ENCODE results near the gene SLC6A8. TPM values are rescaled to one million over a fixed set of nuclear protein-coding genes. Genes with fewer than 3 reads are reported as not detected.

Gene SLC6A8
- 2.3 and 3.1 TPM in 2 replicates for total RNA-seq

DNA sequence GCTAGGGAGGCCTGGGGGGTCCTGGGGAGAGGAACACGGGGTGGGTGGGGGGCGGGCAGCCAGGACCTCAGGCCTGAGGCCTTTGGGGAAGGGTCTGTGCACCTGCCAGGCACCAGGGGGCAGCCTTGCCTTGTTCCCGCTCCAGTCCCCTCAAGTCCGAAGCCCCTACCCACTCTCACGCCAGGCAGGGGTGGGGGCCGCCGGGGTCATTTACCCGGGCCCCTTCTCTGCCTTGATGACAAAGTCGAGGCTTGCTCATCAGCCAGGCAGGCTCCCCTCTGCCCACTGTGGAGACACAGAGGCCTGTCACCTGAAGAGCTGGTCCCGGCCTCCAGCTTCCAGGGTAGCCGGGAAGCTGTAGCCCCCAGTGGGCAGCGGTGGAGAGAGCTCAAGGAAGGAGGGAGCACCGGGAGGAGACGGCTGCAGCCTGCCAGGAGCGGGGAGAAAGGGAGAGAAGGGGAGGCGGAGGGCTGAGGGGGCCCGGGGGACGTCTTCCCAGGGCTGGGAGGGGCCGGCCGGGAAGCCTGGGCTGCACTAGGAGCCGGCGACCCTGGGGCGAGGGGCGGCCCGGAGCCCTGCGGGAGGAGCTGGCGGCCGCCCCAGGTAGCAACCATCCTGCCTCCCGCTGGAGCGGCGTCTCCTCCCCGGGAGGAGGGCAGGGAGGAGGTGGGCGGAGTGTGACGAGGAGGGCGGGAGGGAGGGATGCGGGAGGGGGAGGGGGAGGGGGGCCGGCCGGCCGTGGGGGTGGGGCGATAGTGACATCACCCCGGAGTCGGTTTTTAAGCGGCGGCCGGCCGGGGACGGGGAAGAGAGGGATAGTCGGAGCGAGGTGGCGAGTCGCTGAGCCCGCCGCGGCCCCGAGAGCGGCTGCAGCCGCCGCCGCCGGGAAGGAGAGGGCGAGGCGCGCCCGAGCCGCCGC lies at the start of gene SLC6A8:
Gene SLC6A8, plus strand, starts transcription at position 806 of the 919 bp plus-strand sequence. CDS start 649 bp downstream, outside the sequence.
- intact Hi-C loops (cut with micrococcal nuclease): loop anchor here (1.0 kb wide), 1 partner anchor 37 kb away; the partner anchor contains the start of genes ABCD1 and BCAP31

DNA sequence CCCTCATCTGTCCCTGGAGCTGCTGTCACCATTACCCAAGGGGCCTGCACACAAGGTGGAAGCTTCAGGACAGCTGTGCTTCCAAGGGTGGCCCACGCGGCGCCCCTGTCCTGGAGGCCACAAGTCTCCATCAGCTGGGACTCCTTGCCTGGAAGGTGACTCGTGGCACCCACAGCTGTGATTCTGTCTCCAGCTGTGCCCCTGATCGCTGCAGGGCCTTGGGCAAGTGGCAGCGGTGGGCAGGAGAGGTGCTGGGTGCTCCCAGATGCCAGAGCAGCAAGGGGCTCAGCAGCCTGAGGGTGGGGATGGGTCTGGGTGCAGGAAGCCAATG lies 49.7 kb upstream of the SLC6A8 start:
- intact Hi-C loops (cut with micrococcal nuclease): no loop called here

DNA sequence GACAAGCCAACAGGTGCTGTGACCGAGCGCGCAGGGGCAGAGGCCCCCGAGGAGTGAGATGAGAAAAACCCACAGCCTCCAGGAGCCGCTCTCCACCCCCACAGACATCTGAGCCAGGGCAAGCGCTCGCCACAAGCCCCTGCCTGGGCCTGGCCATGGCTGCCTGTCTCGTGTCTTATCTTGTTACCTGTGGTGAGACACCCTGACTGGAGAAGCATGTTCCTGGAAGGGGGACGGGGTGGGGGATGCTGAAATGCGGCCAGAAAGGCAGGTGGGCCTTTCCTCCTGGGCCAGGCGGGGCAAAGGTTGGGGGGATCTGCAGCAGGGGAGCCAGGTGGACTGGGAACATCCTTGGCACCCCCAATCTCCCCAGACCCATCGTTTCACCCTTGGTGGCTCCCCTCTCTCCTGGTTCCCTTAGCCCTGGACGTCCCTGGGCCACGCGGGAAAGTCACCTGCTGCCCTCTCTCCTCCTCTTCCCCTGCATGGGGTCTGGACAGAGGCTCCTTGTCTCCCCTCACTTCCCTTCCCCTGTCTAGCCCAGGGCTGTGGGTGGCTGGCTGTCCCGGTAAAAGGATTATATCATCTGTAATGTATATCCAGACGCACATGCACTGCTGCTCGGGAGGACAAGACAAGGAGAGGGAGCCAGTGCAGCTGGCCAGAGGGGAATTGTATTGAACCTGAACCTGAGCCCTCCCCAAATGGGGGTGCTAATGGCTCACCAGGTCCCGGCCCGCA lies 49.1 kb upstream of the SLC6A8 start:
- intact Hi-C loops (cut with micrococcal nuclease): no loop called here

DNA sequence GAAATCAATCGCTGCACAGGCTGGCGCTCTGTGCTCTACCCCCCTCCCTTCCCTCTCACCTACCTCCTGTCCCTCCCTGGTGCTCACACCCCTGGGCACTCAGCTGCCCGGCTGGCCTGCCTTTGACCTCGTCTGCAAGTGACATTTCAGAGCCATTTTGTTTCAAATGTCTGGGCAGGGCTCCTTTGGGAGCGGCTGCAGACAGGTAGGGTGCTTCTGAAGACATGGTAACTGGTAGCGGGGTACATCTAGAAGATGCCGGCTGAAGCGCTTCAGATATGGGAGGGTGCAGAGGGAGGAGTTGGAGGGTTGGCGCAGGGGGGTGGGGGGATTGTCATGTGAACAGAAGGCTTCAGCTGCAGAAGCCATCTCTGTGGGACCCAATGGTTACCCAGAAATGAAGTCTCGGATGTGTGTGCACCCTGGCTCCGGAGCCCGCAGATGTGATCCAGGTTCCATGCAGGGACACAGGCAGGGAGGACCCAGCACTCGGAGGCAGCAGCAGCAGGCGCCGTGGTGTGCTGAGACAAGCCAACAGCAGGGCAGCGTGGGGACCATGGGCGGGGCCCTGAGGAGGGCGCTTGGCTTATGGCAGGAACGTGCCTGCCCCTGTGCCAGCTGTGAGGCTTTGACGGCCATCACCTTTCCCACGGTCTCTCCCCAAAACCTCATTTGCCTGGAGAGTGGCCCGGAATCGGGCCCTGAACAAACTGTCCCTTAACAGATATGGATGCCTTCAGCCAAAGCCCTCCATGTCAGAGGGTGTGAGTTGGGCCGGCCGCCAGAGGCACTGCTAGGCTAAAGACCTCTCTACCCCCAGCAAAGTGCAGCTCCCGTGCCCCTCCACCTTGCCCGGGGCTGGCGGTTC lies 48.3 kb upstream of the SLC6A8 start:
- intact Hi-C loops (cut with micrococcal nuclease): no loop called here

DNA sequence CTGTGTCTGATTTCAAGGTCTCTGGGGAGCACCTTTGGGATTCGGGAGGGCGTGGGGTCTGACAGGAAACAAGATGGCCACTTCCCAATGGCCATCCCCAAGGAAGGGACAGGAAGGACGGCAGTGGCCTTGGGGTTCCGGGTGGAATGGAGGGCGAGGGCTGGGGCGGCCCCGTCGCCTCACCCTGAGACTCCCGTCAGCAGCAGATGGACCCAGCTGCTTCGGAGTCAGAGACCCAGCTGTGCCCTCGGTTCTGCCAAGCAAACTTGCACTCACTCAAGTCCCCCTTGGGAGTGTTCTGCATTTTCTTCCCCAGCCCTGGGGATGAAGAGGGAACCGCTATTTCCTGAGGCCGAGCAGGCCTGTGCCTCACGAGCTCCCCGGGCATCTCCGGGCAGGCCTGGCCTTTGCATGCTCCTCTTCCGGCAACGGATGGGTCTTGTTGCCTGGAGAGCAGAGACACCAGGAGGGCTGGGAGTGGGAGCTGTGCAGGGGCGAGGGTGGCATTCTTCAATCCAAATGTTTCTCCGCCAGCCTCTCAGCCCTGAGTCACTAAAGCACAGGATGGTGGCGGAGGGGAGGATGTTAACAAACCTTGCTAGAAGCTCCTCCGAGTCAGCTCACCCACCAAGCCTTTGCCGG lies 47.6 kb upstream of the SLC6A8 start:
- intact Hi-C loops (cut with micrococcal nuclease): no loop called here

DNA sequence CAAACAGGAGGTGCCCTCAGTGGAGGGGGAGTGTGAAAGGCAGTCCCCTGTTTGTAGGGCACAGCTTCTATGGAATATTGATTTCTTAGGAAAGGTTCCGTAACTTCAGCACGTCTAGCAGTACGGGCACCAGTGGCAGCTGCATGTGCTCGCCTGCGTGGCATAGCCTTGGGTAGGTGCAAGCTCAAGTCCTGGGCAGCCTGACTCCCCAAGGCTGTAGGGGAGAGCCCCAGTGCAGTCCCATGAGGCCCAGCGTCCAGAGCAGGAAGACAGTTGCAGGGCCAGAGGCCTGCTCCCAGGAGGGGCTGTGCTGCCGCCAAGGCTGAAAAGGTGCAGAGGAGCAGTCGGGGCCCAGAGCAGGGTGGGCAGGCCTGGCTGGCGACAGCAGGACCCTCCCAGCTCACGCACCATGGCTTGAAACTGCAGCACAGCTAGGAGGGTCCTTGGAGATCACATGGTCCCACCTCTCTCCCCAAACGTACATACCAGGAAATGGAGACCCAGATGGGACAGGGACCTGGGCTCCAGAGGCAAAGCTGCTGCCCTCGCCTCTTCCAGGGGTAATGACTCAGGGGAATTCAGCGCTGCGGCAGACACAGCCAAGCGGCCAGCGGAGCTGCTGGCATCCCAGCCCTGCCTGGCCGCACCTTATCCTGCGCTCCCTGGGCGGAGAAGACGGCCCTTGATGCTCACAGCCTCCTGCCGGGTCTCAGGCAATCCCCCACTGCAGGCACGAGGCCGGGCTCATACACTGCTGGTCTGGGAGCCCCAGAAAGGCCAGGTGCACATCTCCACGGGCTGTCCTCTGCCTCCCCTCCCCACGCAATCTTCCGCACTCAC lies 46.8 kb upstream of the SLC6A8 start:
- intact Hi-C loops (cut with micrococcal nuclease): no loop called here

DNA sequence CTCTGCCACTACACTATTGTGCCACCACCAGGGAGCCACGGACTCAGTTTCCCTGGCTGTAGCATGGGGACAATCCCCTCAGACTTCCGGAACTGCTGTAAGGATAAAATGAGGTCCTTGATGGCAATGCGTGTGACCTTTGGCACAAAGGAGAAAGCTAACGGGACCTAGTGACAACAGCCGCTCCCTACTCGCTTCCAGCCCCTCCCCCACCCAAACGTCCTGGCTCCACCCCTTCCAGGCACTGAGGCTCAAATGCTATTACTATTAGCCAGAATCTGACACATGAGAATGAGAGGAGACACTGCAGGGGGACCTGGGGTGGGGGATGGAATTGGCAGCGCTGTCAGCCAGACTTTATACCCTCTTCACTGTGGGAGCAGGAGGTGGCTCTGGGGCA lies 46.1 kb upstream of the SLC6A8 start:
- intact Hi-C loops (cut with micrococcal nuclease): no loop called here

DNA sequence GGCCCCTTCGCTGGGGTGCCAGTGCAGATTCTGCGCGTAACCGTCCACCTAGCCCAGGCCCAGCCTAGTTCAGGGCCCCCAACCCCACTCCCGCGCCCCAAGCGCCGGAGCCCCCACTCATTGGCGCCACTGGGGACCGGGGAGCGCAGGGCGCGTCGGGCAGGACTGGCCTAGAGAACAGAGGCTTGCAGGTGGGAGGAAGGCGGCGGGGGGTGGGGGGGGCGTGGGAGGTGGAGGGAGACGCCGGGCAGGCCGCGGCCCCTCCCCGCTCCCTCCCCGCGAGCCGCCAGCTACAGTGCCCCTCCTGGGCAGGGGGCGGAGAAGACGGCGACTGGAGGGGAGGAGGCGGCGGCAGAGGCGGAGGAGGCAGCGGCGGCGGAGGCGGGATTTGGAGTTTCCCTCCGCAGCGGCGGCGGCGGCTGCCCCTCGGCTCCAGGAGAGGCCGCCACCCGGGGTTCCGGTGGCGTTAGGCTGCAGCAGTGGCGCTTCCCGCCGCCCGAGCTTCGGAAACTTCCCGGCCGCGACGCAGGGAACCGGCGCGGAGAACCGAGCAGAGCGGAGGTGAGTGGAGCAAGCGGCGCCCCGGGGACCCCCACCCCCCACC lies 45.6 kb upstream of the SLC6A8 start:
- intact Hi-C loops (cut with micrococcal nuclease): no loop called here

DNA sequence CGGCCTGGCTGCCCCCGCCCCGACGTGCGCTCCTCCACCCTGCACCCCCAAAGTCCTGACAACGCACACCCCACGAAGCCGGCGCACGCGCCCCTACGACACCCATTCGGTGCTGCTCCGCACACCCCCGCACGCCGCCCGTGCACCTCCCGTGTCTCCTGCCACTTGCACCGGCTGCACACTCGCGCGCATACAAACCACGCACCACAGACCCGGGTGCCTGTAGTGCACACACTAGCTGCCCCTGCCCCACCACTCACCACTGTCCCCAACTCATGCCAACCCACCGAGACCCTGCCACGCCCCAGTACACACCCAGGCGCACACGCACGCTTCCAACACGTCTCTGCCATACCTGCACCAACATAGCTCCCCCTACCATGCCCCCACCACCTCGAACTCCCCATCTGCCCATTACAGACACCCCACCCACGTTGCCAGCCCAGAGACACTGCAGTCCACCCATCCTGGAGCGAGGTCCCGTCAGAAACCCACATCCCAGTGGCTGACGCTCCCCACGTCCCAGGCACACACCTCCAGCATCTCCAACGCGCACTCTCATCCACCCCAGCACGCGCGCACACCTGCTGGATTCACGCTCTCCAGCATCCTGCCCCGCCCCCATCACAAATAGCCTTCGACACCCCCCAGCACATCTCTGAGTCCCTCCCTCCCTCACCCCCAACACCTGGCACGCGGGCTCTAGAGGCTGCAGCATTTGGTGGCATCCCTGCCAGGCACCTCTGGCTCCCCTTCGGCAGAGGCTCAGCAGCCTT lies 44.9 kb upstream of the SLC6A8 start:
- intact Hi-C loops (cut with micrococcal nuclease): no loop called here

DNA sequence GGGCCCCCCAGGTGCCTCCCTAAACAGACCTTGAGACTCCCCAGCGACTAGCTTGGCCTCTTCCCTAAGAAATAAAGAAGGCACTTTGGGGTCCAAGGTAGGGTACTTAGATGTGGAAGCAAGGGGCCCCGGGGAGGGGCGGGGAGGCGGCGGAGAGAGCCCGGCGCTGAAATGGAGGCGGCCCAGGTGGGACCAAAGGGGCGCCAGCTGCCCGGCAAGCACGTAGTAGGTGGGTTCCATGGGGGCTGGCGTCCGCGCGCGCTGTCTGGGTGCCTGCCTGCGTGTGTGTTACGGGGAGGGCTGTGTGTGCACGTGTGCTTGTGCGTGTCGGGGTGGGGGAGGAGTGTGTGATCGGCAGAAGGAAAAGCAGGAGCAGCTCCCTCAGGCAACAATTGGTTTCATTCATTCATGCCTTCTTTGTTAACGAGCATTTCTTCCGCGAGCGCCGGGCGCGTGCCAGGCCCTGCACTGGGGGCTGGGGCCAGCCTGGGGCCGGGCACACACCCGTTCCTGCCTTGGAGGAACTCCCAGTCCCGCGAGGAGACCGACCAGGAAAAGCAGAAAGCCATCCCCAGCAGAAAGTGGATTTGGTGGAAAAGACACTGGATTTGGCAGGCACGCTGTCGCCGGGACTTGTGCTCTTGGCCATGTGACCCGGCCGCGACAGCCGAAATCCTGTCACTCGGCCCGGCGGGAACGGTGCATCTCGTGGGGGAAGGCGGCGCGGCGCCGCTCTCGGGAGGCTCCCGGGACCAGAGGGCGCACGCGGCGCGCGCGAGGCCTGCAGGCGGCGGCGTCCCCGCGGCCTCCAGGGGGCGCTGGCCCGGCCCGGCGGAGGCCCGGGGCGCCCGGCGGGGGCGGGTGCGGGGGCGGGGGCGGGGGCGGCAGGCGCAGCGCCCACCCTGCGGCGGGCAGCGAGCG lies 44.0 kb upstream of the SLC6A8 start:
- intact Hi-C loops (cut with micrococcal nuclease): no loop called here

DNA sequence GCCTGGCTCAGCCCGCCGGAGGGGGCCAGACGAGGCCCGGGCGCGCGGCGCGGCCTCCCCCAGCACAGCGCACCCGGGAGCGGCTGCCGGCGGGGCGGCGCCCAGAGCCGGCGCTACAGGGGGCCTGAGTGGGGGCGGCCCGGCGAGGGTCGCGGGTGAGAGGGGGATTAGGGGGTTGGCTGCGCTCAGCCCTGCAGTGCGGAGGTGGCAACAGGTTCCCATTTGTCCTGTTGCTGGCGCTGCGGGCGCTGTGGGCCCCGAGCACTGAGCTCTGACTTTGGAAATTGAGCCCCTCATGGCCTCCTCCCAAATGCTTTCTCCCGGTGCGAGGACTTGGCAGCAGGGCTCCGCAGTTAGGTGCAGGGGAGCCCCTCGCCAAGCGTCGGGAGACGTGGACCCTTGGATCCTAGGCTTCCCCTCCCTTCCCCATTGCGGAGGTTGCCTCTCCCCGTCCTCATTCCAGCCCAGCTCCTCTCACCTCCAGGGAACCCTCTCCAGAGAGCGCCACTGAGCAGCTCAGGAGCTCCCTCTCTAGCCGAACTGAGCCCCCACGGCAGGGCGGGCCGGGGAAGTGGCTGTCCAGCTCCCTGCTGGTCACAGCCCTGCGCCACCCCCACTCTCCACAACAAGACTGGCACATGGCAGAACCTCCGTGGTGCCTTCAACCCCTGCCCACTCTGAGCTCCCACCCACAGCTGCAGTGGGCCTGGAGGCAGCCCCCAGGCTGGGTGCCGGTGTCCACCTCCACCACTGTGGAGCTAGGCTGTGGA lies 43.2 kb upstream of the SLC6A8 start:
- intact Hi-C loops (cut with micrococcal nuclease): loop anchor here (5.0 kb wide), 1 partner anchor 47 kb away; the partner anchor contains the start of gene CCNQ

DNA sequence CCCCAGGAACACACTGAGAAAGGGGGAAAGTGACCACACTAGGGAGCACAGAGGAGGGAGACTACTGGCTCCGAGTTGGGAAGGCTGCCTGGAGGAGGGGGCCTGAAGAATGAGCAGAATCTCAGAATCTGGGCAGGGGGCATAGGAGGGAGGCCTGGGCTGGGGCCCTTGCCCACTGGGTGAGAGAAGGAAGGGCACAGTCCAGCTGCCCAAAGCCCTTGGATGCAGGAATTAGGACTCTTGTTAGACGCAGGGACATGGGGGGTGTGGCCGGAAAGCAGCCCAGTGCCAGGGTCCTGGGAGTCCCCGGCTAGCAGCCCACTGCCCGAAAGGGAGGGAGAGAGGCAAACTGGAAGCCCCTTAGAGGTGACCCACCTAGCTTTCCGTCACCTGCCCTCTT lies 42.6 kb upstream of the SLC6A8 start:
- intact Hi-C loops (cut with micrococcal nuclease): loop anchor here (5.0 kb wide), 1 partner anchor 48 kb away; the partner anchor contains the start of gene CCNQ

DNA sequence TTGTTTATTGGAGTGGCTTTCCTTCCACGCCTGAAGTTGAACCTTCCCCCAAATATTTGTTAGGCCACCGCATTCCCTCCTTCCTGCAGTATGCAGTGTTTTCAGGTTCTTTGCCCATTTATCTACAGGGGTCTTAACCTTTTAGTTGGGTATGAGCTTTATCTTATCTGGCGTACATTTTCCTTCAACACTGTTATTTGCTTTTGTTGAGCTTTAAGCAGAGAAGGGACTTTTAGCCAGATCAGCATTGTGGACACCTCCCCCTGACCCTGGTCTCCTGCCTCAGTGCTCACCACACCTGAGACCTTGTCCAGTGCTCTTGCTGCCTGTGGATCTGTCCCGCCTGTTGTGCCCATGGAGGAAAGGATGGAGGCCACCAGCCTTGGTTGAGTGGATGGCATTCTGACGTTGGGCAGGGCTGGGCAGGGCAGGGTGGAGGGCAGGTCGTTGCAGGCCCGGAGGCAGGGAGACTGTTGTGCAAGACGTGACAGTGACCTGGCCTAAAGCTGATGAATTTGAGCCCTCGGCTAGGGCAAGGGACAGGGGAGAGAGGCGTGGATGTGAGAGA lies 41.7 kb upstream of the SLC6A8 start:
- intact Hi-C loops (cut with micrococcal nuclease): loop anchor here (5.0 kb wide), 1 partner anchor 49 kb away; the partner anchor contains the start of gene CCNQ

DNA sequence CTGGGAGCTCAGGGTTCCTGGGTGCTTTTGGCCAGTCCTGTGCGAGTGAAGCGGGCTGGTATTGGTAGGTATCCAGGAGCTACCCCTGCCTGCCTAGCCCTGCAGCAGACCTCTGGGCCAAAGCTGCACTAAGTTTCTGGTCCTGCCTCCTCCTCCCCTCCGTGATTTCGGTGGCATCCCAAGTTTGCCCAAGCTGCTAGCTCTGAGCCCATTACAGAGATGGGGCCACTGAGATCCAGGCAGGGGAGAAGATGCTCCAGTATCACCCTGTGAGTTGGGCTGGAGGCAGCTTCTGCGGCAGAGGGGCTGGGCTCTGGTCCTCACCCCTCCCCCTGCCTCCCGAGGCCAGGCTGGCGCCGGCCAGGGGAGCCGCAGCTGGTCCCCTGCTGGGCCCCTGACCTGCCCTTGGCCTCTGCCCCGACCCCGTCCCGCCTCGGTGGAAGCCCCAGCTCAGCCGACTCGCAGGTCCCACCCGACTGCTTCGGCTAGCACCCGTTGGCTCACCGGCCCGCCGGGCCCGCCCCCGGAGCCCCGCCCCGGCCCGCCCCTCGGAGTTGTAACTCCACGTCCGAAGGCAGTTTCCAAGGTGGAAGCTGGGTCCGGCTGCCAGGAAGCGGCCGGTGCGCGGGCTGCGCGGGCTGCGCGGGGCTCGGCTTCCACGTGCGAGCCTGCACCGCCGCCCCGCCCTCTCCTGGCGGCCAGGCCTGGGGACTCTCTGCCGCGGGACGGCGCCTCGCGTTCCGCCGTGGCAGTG lies 40.9 kb upstream of the SLC6A8 start, which contains the start of gene DUSP9:
Gene DUSP9, plus strand, starts transcription at position 584 of the 754 bp plus-strand sequence. CDS start 751 bp downstream, outside the sequence.
- intact Hi-C loops (cut with micrococcal nuclease): loop anchor here (1.0 to 5.0 kb wide), 2 partner anchors 36 to 49 kb away; partner anchors contain the start of gene CCNQ

Data from T-helper 1 cell treated with Interleukin-12 subunit alpha and Interleukin-12 subunit beta and Interleukin-4 antibody, amounts not matched to agents 30 ng/mL and 1 ng/mL, for 36 hours (primary cell).